ENCODE results near the gene CDH23. TPM values are rescaled to one million over a fixed set of nuclear protein-coding genes. Genes with fewer than 3 reads are reported as not detected.

CDH23 gene
- total and polyA plus RNA-seq, 12 donors, result 1.7 to 20.2 (median 7.8) TPM

DNA sequence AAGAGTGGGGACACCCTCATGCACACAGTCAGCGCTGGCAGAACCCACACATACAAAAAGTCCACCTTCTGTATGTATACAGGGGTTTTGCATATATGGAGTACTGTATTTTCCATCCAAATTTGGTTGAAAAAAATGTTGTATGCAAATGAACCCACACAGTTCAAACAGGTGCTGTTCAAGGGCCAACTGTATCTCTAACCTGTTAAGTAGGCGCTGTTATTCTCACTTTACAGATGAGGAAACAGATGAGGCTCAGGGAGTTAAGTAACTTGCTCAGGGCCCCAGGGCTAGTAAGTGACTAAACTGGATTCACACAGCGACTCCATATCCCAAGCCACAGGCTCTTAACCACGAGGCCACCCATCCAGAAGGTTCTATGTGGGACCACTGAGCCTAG lies 252.9 kb downstream of the CDH23 start:
- no peak for DNase-seq
- Histone ChIP-seq H3K4me3 (no peak overlapping the region), H3K36me3 (replicated peaks in 1 of 2) (no peaks in the 10 kb centered on the region), H3K27ac (no peak overlapping the region), H3K27me3 (no peaks in the 10 kb centered on the region), H3K4me1 (replicated peaks in 1 of 2) (no peaks in the 10 kb centered on the region), H3K9me3 (replicated peaks in 1 of 3) (no peaks in the 10 kb centered on the region)
- 85 to 93% (median 89%) methylated on average over 4 of the region's 4 CpGs for WGBS, 4 donors
- intact Hi-C loops (cut with DNase I), result no loop called here
- no peak for TF ChIP-seq POLR2A (IDR thresholded peaks at IDR 0.05)
- TF ChIP-seq, protein P1, sequence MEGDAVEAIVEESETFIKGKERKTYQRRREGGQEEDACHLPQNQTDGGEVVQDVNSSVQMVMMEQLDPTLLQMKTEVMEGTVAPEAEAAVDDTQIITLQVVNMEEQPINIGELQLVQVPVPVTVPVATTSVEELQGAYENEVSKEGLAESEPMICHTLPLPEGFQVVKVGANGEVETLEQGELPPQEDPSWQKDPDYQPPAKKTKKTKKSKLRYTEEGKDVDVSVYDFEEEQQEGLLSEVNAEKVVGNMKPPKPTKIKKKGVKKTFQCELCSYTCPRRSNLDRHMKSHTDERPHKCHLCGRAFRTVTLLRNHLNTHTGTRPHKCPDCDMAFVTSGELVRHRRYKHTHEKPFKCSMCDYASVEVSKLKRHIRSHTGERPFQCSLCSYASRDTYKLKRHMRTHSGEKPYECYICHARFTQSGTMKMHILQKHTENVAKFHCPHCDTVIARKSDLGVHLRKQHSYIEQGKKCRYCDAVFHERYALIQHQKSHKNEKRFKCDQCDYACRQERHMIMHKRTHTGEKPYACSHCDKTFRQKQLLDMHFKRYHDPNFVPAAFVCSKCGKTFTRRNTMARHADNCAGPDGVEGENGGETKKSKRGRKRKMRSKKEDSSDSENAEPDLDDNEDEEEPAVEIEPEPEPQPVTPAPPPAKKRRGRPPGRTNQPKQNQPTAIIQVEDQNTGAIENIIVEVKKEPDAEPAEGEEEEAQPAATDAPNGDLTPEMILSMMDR (IDR thresholded peaks at IDR 0.05), result no peak

GRCh38 chr10:71650397-71650796 lies 253.7 kb downstream of the CDH23 start:
- H3K27me3 ChIP-seq, result no peaks in the 10 kb centered on the region
- H3K4me3 ChIP-seq, result no peak overlapping the region
- H3K9me3 ChIP-seq (replicated peaks in 1 of 3), result no peaks in the 10 kb centered on the region
- intact Hi-C loops (cut with DNase I), result no loop called here
- no peaks in the 10 kb centered on the region for H3K36me3 ChIP-seq (replicated peaks in 1 of 2)
- 81 to 95% (median 88%) methylated on average over 7 of the region's 7 CpGs for WGBS, 4 donors
- H3K4me1 ChIP-seq (replicated peaks in 1 of 2), result no peaks in the 10 kb centered on the region
- no peak for DNase-seq
- no peak overlapping the region for H3K27ac ChIP-seq
- TF ChIP-seq POLR2A (IDR thresholded peaks at IDR 0.05), result no peak
- TF ChIP-seq, protein P1 (IDR thresholded peaks at IDR 0.05), result no peak

- WGBS, 4 donors, result 92 to 96% (median 94%) methylated on average over 6 of the region's 6 CpGs
- H3K4me1 ChIP-seq (replicated peaks in 1 of 2), result no peaks in the 10 kb centered on the region
- DNase-seq, result no peak
- no peak overlapping the region for H3K4me3 ChIP-seq
- H3K9me3 ChIP-seq (replicated peaks in 1 of 3), result no peaks in the 10 kb centered on the region
- no peaks in the 10 kb centered on the region for H3K36me3 ChIP-seq (replicated peaks in 1 of 2)
- H3K27ac ChIP-seq, result no peak overlapping the region
- intact Hi-C loops (cut with DNase I), result no loop called here
- no peaks in the 10 kb centered on the region for H3K27me3 ChIP-seq
- TF ChIP-seq, protein P1 (IDR thresholded peaks at IDR 0.05), result no peak
- no peak for TF ChIP-seq POLR2A (IDR thresholded peaks at IDR 0.05)
Observed at GRCh38 chr10:71651428-71651827, 254.7 kb downstream of the CDH23 start.

GRCh38 chr10:71651928-71652327 lies 255.2 kb downstream of the CDH23 start:
- H3K27ac ChIP-seq, result no peak overlapping the region
- no peaks in the 10 kb centered on the region for H3K27me3 ChIP-seq
- no peaks in the 10 kb centered on the region for H3K36me3 ChIP-seq (replicated peaks in 1 of 2)
- no peak overlapping the region for H3K4me3 ChIP-seq
- no peaks in the 10 kb centered on the region for H3K9me3 ChIP-seq (replicated peaks in 1 of 3)
- intact Hi-C loops (cut with DNase I), result no loop called here
- TF ChIP-seq, protein P1 (IDR thresholded peaks at IDR 0.05), result no peak
- no peak for TF ChIP-seq POLR2A (IDR thresholded peaks at IDR 0.05)
- DNase-seq, result no peak
- 84 to 100% (median 89%) methylated on average over 2 to 4 of the region's 4 CpGs for WGBS, 4 donors
- no peaks in the 10 kb centered on the region for H3K4me1 ChIP-seq (replicated peaks in 1 of 2)

Data from adrenal gland (tissue), 12 donors.